GM19238 (cell line): ENCODE results near the gene ARL14EPL.

Experiments used
- DNase-seq: peaks from one replicate; pipeline ENCODE4 v3.0.0; 2011; ENCODE audit warnings: low spot score; ENCODE audit not compliant: insufficient read length

The ARL14EPL gene

DNA sequence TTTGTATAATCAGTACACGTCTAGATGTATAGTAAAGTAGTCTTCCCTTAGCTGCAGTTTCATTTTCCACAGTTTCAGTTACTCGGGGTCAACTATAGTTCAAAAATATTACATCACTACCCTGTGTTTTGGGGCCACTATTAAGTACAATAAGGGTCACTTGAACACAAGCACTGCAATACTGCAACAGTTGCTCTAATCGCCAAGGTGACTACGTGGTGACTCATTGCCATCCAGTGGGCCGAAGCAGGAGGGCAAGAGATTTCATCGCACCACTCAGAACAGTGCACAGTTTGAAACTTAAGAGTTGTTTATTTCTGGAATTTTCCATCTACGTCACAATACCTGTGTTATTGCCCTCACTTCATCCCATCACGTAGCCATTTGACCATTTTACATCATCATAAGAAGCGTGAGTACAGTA lies at the start of gene ARL14EPL:
ARL14EPL (plus strand) TSS at position 379 of the 424 bp plus-strand sequence. CDS start 18,994 bp downstream, outside the sequence.
- DNase-seq: no peak

GRCh38 chr5:115983519-115983918 lies 48.8 kb upstream of the ARL14EPL start:
- no peak for DNase-seq

DNA sequence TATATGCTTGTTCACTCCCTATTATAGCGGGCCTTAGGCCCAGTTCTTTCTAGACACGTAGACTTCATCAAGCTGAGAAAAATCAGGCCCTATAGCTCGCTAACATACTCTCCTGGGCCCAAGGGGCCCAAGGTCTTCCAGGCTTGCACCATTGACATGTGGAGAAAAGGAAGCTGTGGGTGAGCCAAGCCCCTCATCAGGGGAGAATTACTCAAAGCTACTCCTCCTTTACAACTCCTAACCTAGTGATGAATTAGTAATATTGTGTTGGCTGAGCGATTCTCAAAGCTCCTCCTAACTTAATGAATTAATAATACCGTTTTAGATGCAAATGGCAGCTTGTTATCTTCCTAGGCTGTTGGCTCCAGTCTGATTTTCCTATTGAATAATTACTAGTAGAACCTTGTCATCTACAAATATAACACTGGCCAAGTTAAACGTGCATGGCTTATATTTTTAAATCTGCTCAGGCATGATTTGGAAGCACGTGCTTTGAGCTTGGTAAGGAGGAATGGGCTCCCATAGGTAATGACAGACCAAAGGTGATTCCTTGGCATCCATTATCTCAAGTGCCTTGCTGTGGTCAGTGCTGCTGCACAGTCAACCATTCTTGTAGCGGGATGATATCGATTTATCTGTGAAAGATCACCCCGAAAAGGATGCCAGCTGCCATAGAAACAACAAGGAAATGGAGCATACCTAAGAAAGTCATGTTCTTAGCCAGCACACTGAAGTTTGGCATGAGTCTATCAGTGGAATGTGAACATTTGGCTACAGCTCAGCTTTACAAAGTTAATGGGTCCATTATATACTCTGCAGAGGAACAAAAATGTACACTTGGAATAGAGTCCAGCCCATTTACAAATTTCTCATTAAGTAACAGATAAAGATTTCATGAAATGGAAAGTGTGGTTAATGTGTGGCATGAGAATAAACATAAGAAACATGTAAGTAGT lies 46.2 kb upstream of the ARL14EPL start:
- DNase-seq: no peak

DNA sequence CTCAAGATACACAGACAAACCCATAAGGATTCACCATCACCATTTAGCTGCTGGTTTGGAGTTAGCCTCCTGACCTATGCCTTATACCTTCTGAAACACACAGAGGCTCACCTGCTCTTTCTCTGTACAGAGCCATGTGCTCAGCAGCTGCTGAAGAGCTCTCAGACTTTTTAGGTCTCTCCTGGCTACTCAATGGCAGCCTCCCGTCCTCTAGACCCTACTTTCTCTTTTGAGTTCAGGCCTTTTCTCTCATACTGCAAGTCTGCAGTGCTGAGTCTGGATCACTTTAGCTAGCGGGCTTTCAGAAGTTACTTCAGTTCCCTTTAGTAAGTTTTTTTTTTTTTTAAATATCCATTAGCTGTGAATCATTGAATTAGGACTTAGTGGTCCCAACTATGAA lies 44.3 kb upstream of the ARL14EPL start:
- DNase-seq: no peak

DNA sequence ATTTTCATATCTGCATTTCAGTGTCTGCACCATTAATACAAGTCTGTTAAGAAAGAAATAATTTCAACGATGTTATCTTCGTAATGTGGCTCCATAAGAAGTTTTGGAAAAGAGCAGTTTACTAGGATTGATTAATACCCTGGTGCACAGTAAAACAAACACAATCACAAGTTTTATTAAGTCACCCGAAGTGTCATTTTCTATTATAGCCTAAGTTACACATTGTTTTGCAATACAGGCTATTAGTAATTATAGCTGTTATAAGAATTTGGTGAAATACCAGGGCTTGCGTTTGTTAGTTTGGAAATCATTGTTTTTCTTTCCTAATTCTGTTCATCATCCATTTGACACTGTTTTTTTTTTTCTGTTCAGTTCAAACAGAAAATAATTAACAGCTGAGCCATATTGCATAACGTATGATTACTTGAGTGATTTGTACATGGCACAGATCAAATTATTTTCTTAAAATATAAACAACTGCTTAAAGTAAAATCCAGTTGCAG lies 39.4 kb upstream of the ARL14EPL start:
- DNase-seq: no peak

DNA sequence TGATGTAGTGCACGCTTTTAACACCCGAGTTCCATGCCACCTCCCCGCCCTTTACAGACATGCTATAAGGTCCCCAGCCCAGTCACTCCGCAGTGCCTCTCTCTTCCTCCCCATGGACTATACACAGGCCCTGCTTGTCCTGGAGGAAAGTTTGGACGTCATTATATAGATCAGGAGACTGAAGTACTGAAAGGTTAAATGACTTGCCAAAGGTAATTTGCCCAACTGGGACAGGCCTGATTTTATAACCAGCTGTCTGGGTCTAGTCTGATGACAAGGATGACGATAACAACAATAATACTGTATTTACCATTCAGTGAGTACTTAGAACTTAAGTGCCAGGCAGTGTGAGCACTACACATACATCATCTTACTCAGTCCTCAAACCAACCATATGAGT lies 36.9 kb upstream of the ARL14EPL start:
- DNase-seq: no peak

GRCh38 chr5:116002116-116002906 lies 30.0 kb upstream of the ARL14EPL start:
- no peak for DNase-seq

DNA sequence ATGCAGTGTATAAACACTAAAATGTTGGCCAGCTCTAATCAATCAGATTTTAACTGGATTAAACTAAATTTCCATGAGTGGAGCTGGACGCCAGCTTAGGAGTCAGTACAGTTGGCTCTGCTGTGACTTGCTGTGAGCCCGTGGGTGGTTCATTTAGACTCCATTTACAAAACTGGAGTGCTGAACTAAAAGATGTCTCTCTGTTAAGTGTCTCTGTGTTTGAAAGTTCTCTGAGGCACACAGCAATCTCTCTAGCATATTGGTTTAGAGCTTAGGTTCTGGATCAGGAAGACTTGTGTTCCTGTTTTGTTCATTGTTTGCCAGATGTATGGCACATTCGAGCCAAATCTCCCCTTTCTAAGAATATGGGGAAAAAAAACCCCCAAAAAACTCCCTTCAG lies 28.0 kb upstream of the ARL14EPL start:
- DNase-seq: no peak

GRCh38 chr5:116009806-116010205 lies 22.5 kb upstream of the ARL14EPL start:
- no peak for DNase-seq

GRCh38 chr5:116011046-116011445 lies 21.2 kb upstream of the ARL14EPL start:
- no peak for DNase-seq

- no peak for DNase-seq
Observed at GRCh38 chr5:116013207-116013785, 19.0 kb upstream of the ARL14EPL start.

DNA sequence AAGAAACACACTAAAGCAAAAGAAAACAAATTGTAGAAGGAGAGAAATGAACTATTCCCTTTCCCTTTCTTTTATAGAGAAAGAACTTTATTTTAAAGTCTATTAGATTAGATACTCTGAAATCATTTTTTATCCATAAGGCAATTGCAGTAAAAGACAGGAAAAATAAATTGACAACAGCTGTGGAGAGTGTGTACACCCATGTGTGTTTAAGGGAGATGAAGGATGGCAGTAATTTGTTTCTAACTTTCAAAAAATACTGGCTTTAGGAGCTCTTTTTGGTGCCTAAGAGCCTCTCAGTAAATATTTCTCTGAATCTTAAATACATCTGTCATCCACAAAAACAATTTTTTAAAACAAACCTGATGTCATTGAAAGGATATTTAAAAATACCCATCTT lies 18.3 kb upstream of the ARL14EPL start:
- DNase-seq: no peak

GRCh38 chr5:116023619-116024018 lies 8.7 kb upstream of the ARL14EPL start:
- no peak for DNase-seq

- no peak for DNase-seq
Observed at GRCh38 chr5:116025866-116026265, 6.4 kb upstream of the ARL14EPL start.

- no peak for DNase-seq
Observed at GRCh38 chr5:116032991-116033390, 719 bp downstream of the ARL14EPL start.

DNA sequence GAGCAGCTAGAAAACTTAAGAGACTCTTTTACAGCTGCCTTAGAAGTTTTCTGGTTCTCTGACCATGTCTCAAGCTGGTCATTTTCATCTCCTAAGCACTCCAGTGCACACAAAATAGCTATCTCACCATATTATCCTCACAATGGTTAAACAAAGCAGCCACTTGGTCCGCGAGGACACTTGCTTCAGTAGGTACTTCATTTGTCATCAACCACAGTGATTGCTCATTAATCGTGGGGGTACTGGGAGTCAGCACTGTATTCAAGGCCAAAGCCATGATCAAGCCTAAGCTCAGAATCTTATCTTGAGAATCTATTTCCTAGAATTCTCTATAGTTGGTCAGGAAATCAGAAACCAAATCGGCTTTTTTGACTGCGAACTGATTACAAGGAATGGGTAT lies 2.9 kb downstream of the ARL14EPL start:
- no peak for DNase-seq

GRCh38 chr5:116037236-116037822 lies 5.1 kb downstream of the ARL14EPL start:
- DNase-seq: no peak

- no peak for DNase-seq
Observed at GRCh38 chr5:116038817-116039216, 6.5 kb downstream of the ARL14EPL start.

GRCh38 chr5:116042375-116042774 lies 10.1 kb downstream of the ARL14EPL start:
- no peak for DNase-seq

DNA sequence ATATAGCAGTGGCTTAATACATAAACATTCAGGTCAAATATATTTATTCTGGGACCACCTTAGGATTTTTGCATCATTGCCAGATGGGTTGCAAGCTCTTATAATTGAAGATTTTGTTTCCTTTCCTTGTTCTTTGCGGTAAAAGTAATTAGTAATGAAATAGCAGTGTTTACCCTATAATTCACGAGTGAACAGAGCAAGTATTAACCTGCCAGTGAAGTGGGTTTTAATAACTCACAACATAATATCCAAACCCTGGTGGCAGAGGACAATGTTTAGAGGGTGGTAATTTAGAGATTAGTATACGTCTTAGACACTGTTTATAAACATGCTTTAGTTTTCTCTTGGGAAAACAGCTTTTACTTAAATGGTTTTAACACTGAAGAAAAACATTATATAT lies 11.8 kb downstream of the ARL14EPL start:
- no peak for DNase-seq

- DNase-seq: no peak
Observed at GRCh38 chr5:116045821-116046220, 13.5 kb downstream of the ARL14EPL start.
